Trophoblast cell (in vitro differentiated cells and primary cell): ENCODE results near the gene DPP8.

Experiments
- DNase-seq, 2 donors: peaks; one replicate each; pipeline ENCODE4 v3.0.0-alpha.2; 2016
- H2AFZ ChIP-seq: 2 replicates; pipeline ENCODE4 v1.6.1; 2013; ENCODE audit warnings: low read length, moderate library complexity, mild to moderate bottlenecking; ENCODE audit not compliant: insufficient read depth, poor library complexity
- H2AK5ac ChIP-seq: 2 replicates; pipeline ENCODE4 v1.6.1; 2013; ENCODE audit warnings: mild to moderate bottlenecking, low read length
- H2BK120ac ChIP-seq: 2 replicates; pipeline ENCODE4 v1.6.1; 2013; ENCODE audit warnings: low read length, mild to moderate bottlenecking, moderate library complexity; ENCODE audit not compliant: insufficient read depth, poor library complexity
- H2BK12ac ChIP-seq: 2 replicates; pipeline ENCODE4 v1.6.1; 2013; ENCODE audit warnings: mild to moderate bottlenecking, low read length, moderate library complexity
- H2BK5ac ChIP-seq: 2 replicates; pipeline ENCODE4 v1.6.1; 2013; ENCODE audit warnings: low read length, low read depth, moderate library complexity, mild to moderate bottlenecking; ENCODE audit not compliant: poor library complexity
- H3K14ac ChIP-seq: 2 replicates; pipeline ENCODE4 v1.6.1; 2013; ENCODE audit warnings: mild to moderate bottlenecking, low read length
- H3K18ac ChIP-seq: 2 replicates; pipeline ENCODE4 v1.6.1; 2013; ENCODE audit warnings: mild to moderate bottlenecking, low read length
- H3K23ac ChIP-seq: 2 replicates; pipeline ENCODE4 v1.6.1; 2013; ENCODE audit warnings: low read length
- H3K27ac ChIP-seq: 2 replicates; pipeline ENCODE4 v1.5.1; 2013; ENCODE audit warnings: low read depth, mild to moderate bottlenecking, inconsistent platforms, low read length, moderate library complexity
- H3K27me3 ChIP-seq: 2 replicates; pipeline ENCODE4 v1.6.1; 2013; ENCODE audit warnings: inconsistent platforms, mild to moderate bottlenecking, low read length, moderate library complexity; ENCODE audit not compliant: insufficient read depth
- H3K36me3 ChIP-seq, 2 experiments: 1 replicate in 1 of 2; 2 replicates in 1 of 2; pipeline ENCODE4 v1.6.1; 2013; ENCODE audit warnings: low read length in 2 of 2, mild to moderate bottlenecking in 2 of 2, moderate library complexity in 1 of 2; ENCODE audit not compliant: insufficient read depth in 2 of 2, control insufficient read depth in 1 of 2
- H3K4ac ChIP-seq: 2 replicates; pipeline ENCODE4 v1.6.1; 2013; ENCODE audit warnings: low read depth, mild to moderate bottlenecking, low read length, moderate library complexity
- H3K4me1 ChIP-seq, 2 experiments: 1 replicate in 1 of 2; 2 replicates in 1 of 2; pipeline ENCODE4 v1.6.1; 2013; ENCODE audit warnings: low read length in 2 of 2, mild to moderate bottlenecking in 2 of 2, moderate library complexity in 1 of 2; ENCODE audit not compliant: insufficient read depth in 2 of 2, control insufficient read depth in 1 of 2
- H3K4me2 ChIP-seq: 2 replicates; pipeline ENCODE4 v1.6.1; 2013; ENCODE audit warnings: inconsistent platforms, mild to moderate bottlenecking, low read length, moderate library complexity
- H3K4me3 ChIP-seq: 2 replicates; pipeline ENCODE4 v1.5.1; 2013; ENCODE audit warnings: mild to moderate bottlenecking, low read depth, low read length, inconsistent platforms
- H3K79me1 ChIP-seq: one replicate; pipeline ENCODE4 v1.6.1; 2013; ENCODE audit warnings: low read length
- H3K79me2 ChIP-seq: 2 replicates; pipeline ENCODE4 v1.6.1; 2013; ENCODE audit warnings: low read length, mild to moderate bottlenecking; ENCODE audit not compliant: control insufficient read depth, insufficient read depth, poor library complexity
- H3K9ac ChIP-seq: 2 replicates; pipeline ENCODE4 v1.6.1; 2013; ENCODE audit warnings: mild to moderate bottlenecking, low read length
- H3K9me3 ChIP-seq: 2 replicates; pipeline ENCODE4 v1.6.1; 2013; ENCODE audit warnings: low read depth, mild to moderate bottlenecking, control low read depth, inconsistent platforms, low read length; ENCODE audit not compliant: insufficient read depth
- H4K12ac ChIP-seq: 2 replicates; pipeline ENCODE4 v1.6.1; 2013; ENCODE audit warnings: low read depth, mild to moderate bottlenecking, low read length, moderate library complexity
- H4K8ac ChIP-seq: 2 replicates; pipeline ENCODE4 v1.6.1; 2013; ENCODE audit warnings: low read depth, mild to moderate bottlenecking, low read length, moderate library complexity
- H4K91ac ChIP-seq: one replicate; pipeline ENCODE4 v1.6.1; 2013; ENCODE audit warnings: low read depth, mild to moderate bottlenecking, low read length, moderate library complexity
- WGBS: extraction: QIAGEN DNeasy Blood & Tissue Kit; methylation state at CpG from one replicate; pipeline ENCODE4 v1.1.7; 2013; ENCODE audit warnings: missing lambda C conversion rate; ENCODE audit not compliant: insufficient read length, insufficient coverage; ENCODE audit errors: extremely low coverage; 5-methylcytosine and 5-hydroxymethylcytosine counted together

Gene DPP8

DNA sequence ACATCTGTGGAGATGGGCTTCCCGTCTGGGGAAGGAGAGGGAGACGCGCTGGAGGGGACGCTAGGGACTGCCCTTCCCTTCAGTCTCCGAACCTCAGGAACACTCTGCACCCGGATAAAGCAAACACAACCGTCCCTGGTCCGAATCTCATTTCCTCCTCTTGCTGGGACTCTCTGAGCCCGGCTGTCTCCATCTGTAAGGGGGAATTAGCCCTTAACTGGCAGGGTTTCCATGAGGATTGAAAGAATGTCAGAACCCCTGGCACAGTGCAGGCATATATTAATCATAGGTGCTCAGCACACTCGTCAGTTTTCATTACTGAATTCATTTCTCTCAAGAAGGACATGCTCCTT is 120.5 kb downstream of the DPP8 start:
- Histone ChIP-seq H2BK120ac (no peak overlapping the region), H4K12ac (no peak overlapping the region), H2AK5ac (no peak overlapping the region), H3K4me1 (peaks cover 9% of the 10 kb centered on the region in 2 experiments), H3K9me3 (peaks cover 7% of the 10 kb centered on the region), H2AFZ (no peak overlapping the region), H3K4ac (no peak overlapping the region), H2BK5ac (no peak overlapping the region), H3K4me3 (no peak overlapping the region), H3K27ac (no peak overlapping the region), H3K14ac (no peak overlapping the region), H3K23ac (no peak overlapping the region), H3K9ac (no peak overlapping the region), H3K36me3 (no peaks in the 10 kb centered on the region), H4K91ac (no peak overlapping the region), H4K8ac (no peak overlapping the region), H3K79me2 (no peaks in the 10 kb centered on the region), H3K27me3 (peaks cover 27% of the 10 kb centered on the region), H3K79me1 (no peaks in the 10 kb centered on the region), H2BK12ac (no peak overlapping the region), H3K18ac (no peak overlapping the region), H3K4me2 (peak overlapping the region; percentile 15)
- no CpG with 5 or more reads among the region's 10 CpGs for WGBS
- DNase-seq, result no peak

DNA sequence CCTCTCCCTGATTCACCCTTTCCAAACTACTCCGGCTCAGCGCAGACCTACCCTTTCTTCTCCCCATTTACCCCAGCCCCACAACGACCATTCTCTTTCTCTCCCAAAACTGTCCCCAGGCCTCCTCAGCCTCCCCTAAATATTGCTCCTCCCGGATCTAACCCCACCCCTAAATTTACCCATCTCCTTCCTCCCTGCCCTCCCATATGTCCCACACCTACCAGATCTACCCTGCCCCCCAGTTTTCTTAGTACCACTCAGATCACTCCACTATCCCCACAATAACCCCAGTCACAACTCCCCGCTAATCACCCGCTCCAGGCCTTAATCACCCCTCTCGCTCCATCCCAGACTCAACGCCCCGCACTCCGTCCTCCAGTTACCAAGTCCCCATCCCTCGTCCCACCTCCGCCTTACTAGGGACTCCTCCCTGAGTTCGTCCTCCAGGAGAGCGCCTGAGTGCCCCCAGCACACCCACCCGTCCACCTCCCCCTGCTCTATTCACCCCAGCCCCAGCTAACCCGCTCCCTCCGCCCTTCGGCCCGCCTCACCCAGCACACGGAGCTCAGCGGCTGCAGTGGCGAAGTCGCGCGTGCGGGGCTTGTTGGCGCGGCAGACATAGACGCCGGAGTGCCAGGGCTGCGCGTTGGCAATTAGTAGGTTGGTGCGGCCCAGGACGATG is 121.1 kb downstream of the DPP8 start:
- Histone ChIP-seq H2AFZ (no peak overlapping the region), H4K8ac (no peak overlapping the region), H3K9me3 (peaks cover 7% of the 10 kb centered on the region), H3K79me2 (no peaks in the 10 kb centered on the region), H2AK5ac (no peak overlapping the region), H3K27ac (no peak overlapping the region), H3K27me3 (peaks cover 27% of the 10 kb centered on the region), H3K4ac (no peak overlapping the region), H3K36me3 (no peaks in the 10 kb centered on the region), H3K9ac (no peak overlapping the region), H2BK5ac (no peak overlapping the region), H2BK12ac (no peak overlapping the region), H4K12ac (no peak overlapping the region), H3K79me1 (no peaks in the 10 kb centered on the region), H3K4me2 (peak overlapping the region; percentile 15), H3K23ac (no peak overlapping the region), H3K4me3 (no peak overlapping the region), H3K18ac (no peak overlapping the region), H4K91ac (no peak overlapping the region), H2BK120ac (no peak overlapping the region), H3K4me1 (peaks cover 9% of the 10 kb centered on the region in 2 experiments), H3K14ac (no peak overlapping the region)
- no CpG with 5 or more reads among the region's 34 CpGs for WGBS
- DNase-seq, result no peak

DNA sequence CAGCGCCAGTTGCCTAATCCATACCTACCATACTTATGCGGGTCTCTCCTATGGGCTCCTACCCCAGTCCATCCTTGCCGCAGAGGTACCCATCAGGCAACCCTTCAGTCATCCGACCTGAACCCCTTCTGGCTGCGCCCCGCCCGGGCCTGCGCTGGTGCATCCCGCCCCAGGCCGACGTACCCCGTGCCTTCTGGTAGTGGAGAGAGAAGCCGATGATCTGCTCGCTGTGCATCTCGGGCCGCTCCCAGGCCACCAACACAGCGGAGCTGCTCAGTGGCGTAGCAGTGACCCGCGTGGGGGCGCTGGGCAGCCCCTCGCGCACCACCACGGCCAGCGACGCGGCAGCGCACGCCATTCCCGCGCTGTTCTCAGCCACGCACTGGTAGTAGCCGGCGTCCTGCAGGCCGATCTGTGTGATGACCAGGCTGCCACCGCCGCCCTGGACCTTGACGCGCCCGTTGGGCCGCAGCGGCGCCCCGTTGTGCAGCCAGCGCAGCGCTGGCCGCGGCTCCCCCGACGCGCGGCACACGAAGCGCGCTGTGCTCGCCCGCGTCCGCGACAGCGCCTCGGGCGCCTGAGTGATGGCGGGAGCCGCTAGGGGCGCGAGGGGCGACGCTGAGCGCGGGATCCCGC is 121.8 kb downstream of the DPP8 start:
- no peak overlapping the region for H2BK12ac ChIP-seq
- no peak overlapping the region for H2BK120ac ChIP-seq
- no peak overlapping the region for H2BK5ac ChIP-seq
- DNase-seq, result no peak
- H3K79me2 ChIP-seq, result no peaks in the 10 kb centered on the region
- no peak overlapping the region for H3K23ac ChIP-seq
- H3K27ac ChIP-seq, result no peak overlapping the region
- H3K4me2 ChIP-seq, result peak overlapping the region; percentile 51
- no peak overlapping the region for H3K4ac ChIP-seq
- peak overlapping the region; percentile 26 for H3K4me3 ChIP-seq
- H3K14ac ChIP-seq, result no peak overlapping the region
- no peak overlapping the region for H2AK5ac ChIP-seq
- peaks cover 7% of the 10 kb centered on the region for H3K9me3 ChIP-seq
- H3K36me3 ChIP-seq, result no peaks in the 10 kb centered on the region
- H4K91ac ChIP-seq, result no peak overlapping the region
- H3K18ac ChIP-seq, result no peak overlapping the region
- H3K9ac ChIP-seq, result no peak overlapping the region
- no CpG with 5 or more reads among the region's 72 CpGs for WGBS
- H4K8ac ChIP-seq, result no peak overlapping the region
- no peak overlapping the region for H4K12ac ChIP-seq
- H3K27me3 ChIP-seq, result peaks cover 27% of the 10 kb centered on the region
- no peaks in the 10 kb centered on the region for H3K79me1 ChIP-seq
- peaks cover 4 to 5% of the 10 kb centered on the region in 2 experiments for H3K4me1 ChIP-seq
- H2AFZ ChIP-seq, result no peak overlapping the region

DNA sequence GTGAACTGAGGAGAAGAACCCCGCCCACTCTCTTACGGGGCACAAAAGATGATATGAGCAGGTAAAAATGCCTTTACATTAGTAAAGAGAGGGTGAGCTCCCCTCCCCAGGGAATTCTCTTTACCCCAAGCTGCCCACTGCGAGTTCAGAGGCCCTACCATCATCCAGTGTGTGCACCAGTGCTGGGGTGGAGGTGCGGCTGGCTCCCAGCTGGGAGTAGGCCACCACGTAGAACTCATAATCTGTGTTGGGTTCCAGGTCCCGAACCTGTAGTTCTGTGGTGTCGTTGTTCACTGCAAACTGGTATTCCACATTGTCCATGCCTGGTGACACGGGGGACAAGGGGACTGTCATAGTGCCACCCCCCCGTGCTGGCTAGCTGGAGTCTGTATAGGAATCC is 122.6 kb downstream of the DPP8 start:
- H3K79me1 ChIP-seq, result no peaks in the 10 kb centered on the region

More for the DNA sequence above, 122.6 kb downstream of the DPP8 start:
- Histone ChIP-seq H3K9ac (no peak overlapping the region), H3K14ac (no peak overlapping the region), H3K4me2 (no peak overlapping the region), H3K4me3 (no peak overlapping the region), H3K9me3 (peaks cover 7% of the 10 kb centered on the region), H2BK120ac (no peak overlapping the region), H3K27me3 (peaks cover 27% of the 10 kb centered on the region), H2BK5ac (no peak overlapping the region), H3K4ac (no peak overlapping the region), H2AK5ac (no peak overlapping the region), H3K4me1 (peaks cover 4 to 5% of the 10 kb centered on the region in 2 experiments), H4K12ac (no peak overlapping the region), H2AFZ (no peak overlapping the region), H3K18ac (no peak overlapping the region), H4K91ac (no peak overlapping the region), H3K27ac (no peak overlapping the region), H3K23ac (no peak overlapping the region), H3K79me2 (no peaks in the 10 kb centered on the region), H4K8ac (no peak overlapping the region), H2BK12ac (no peak overlapping the region), H3K36me3 (no peaks in the 10 kb centered on the region)
- no peak for DNase-seq
- WGBS, result no CpG with 5 or more reads among the region's 9 CpGs
